ENCODE measurements around the gene ATL2.

Gene ATL2

DNA sequence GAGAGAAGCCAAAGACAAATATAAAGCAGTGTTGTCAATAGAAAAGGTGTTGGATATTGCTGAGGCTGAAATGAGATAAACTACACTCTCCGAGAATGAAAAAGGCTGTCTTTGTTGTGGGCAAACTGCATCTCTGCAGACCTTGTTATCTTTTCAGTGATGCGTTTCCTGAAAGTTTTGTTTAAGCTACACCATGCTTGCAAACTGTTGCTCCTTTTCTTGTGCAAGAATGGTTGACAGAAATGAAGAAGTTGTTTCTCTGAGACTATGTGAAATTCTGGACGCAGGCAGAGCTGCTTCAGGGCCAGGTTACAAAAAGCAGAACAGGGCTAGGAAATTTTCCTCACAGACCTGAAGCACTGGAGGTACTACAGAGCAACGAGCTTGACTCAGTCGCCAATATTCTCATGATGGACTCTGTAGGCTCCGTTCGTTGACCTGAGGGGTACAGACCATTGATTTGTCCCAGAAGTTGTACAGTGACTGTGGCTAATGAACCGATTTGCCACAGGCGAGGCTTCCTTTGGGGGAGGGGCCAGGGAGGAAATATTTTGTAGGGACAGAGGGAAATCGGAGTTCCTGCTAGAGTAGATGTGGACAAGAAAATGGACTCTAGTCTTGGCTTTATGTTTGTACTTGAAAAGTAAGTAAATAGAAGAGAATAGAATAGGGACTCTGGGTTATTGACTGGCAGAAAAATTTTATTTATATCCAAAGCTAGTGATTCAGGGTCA lies 3.5 kb upstream of the ATL2 start:
- DNase-seq (ENCODE audit: low read depth): no peak
- no peak overlapping the region for H3K4me3 ChIP-seq (ENCODE audit: control insufficient read depth, low read depth, low read length)

DNA sequence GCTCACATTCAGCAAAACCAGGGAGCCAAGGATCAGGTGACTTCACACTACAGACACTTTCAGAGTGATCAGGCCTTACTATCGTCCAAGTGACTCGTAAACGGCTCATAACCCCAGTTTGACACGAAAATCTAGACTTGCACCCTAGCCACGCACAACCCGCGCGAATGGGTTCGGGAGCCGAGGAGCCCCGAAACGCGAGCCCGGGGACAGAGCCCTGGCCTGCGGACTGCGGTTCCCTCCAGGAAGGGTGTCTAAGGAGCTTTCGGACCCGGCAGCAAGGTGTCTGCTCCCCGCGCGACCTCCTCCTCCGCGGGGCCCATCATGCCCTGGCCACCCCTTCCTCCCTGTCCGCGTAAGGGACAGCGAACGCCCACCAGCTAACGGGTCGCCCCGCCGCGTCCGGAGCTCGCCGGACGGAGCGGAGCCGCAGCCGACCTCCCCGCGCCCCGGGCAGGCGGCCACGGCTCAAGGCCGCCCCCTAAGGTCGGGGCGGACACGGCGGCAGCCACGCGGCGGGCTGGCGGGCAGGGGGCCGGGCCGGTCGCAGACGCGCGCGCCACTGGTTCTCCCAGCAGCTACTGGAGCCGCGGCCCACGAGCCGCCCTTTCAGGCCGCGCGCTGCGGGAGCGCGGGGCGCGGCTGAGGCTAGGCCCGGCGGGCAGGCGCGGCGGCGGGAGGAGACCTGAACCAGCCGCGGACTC lies 575 bp downstream of the ATL2 start:
- H3K4me3 ChIP-seq (ENCODE audit: control insufficient read depth, low read depth, low read length): peak overlapping the region; percentile 95
- DNase-seq (ENCODE audit: low read depth): peak; percentile 68
- TF ChIP-seq, protein P1, sequence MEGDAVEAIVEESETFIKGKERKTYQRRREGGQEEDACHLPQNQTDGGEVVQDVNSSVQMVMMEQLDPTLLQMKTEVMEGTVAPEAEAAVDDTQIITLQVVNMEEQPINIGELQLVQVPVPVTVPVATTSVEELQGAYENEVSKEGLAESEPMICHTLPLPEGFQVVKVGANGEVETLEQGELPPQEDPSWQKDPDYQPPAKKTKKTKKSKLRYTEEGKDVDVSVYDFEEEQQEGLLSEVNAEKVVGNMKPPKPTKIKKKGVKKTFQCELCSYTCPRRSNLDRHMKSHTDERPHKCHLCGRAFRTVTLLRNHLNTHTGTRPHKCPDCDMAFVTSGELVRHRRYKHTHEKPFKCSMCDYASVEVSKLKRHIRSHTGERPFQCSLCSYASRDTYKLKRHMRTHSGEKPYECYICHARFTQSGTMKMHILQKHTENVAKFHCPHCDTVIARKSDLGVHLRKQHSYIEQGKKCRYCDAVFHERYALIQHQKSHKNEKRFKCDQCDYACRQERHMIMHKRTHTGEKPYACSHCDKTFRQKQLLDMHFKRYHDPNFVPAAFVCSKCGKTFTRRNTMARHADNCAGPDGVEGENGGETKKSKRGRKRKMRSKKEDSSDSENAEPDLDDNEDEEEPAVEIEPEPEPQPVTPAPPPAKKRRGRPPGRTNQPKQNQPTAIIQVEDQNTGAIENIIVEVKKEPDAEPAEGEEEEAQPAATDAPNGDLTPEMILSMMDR (conservative IDR thresholded peaks at IDR 0.05; ENCODE audit: control insufficient read depth, insufficient read depth, low read depth, low read length): no peak

More for the DNA sequence above, 3.5 kb upstream of the ATL2 start:
- TF ChIP-seq, protein P1 (conservative IDR thresholded peaks at IDR 0.05; ENCODE audit: control insufficient read depth, insufficient read depth, low read depth, low read length): no peak

DNA sequence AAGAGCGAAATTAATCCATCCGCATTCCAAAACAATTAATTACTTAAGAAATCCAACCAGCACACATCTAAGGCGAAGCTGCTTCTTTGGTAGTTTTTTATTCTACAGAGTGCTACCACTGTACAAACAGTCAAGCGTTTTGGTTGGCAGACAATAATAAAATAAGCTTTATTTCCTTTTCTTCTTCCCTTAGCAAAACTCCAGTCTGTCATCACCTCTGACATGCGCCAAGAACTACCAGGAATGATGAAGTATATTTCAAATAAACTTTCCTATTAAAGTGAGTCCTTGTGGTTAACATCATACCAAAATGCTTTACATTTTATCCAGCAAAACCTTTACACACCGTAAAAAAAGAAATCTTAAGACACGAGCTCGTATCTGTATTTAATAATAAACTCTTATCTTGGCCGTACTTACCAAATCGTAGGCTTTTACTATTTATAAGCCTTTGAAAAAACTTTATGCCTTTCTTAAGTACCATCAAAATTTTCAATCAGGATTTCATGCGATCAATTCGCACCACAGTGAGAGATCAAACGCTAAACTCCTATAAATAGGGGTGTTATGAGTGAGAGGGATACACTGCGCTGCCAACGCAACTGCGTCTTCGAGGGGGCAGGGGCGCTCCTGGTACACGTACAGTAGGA lies 1.3 kb downstream of the ATL2 start:
- H3K4me3 ChIP-seq (ENCODE audit: control insufficient read depth, low read depth, low read length): peak overlapping the region; percentile 95
- DNase-seq (ENCODE audit: low read depth): no peak
- TF ChIP-seq, protein P1 (conservative IDR thresholded peaks at IDR 0.05; ENCODE audit: control insufficient read depth, insufficient read depth, low read depth, low read length): no peak

DNA sequence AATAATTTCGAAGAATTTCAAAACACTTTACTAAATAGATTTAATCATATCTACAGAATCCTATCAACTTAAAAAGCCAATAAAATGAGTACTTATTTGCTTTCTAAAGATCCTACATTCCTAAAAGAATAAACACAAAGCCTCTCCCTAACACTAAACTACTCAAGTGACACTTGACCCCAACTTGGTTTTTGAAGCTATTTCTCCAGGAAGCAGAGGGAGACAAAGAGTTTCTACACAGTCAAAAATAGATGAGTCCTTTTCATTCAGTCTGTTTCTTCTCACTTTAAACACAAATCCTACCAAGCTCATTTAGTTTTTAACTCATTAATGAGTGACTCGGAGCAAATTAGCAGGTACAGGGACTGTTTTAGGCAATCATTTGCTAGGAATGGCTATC lies 2.1 kb downstream of the ATL2 start:
- no peak overlapping the region for H3K4me3 ChIP-seq (ENCODE audit: control insufficient read depth, low read depth, low read length)
- DNase-seq (ENCODE audit: low read depth): no peak
- TF ChIP-seq, protein P1 (conservative IDR thresholded peaks at IDR 0.05; ENCODE audit: control insufficient read depth, insufficient read depth, low read depth, low read length): no peak

DNA sequence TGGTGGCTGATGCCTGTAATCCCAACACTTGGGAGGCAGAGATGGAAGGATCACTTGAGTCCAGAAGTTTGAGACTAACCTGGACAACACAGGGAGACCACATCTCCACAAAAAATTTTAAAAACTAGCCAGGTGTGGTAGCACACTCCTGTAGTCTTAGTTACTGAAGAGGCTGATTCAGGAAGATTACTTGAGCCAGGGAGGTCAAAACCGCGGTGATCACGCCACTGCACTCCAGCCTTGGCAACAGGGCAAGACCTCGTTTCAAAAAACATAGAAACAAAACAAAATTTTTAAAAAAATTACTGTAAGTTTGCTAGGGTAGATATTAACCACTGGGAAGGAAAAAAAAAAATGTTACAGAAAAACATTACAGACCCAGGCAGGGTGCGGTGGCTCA lies 5.8 kb downstream of the ATL2 start:
- no peak for DNase-seq (ENCODE audit: low read depth)
- no peak overlapping the region for H3K4me3 ChIP-seq (ENCODE audit: control insufficient read depth, low read depth, low read length)
- TF ChIP-seq, protein P1 (conservative IDR thresholded peaks at IDR 0.05; ENCODE audit: control insufficient read depth, insufficient read depth, low read depth, low read length): no peak

DNA sequence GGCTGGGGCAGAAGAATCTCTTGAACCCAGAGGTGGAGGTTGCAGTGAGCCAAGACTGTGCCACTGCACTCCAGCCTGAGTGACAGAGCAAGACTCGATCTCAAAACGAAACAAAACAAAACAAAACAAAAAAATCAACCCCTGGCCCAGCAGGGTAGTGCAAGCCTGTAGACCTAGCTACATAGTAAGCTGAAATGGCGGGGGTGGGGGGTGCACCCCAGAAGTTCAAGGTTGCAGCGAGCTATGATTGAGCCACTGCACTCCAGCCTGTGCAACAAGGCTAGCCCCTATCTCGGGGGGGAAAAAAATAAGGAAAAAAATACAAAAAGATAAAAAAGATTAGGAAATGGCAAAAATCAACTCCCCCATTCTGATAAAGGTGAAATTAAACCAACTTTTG lies 6.4 kb downstream of the ATL2 start:
- DNase-seq (ENCODE audit: low read depth): no peak
- TF ChIP-seq, protein P1 (conservative IDR thresholded peaks at IDR 0.05; ENCODE audit: control insufficient read depth, insufficient read depth, low read depth, low read length): no peak
- no peak overlapping the region for H3K4me3 ChIP-seq (ENCODE audit: control insufficient read depth, low read depth, low read length)

Measured in fibroblast of mammary gland (primary cell).